ENCODE data around the gene WDR18. TPM values are rescaled to one million over a fixed set of nuclear protein-coding genes. Genes with fewer than 3 reads are reported as not detected.

Gene WDR18
- total and polyA plus RNA-seq, 2 of the 4 experiments (the other 2 are of a cell fraction), result 37.1 to 56.9 TPM

- Histone ChIP-seq H3K36me3 (ENCODE audit: control insufficient read depth, insufficient read depth, low read length) (peaks cover 38% of the 10 kb centered on the region), H4K20me1 (ENCODE audit: insufficient read depth, low read length) (peaks cover 76% of the 10 kb centered on the region), H3K27me3 (ENCODE audit: control insufficient read depth, insufficient read depth, low read length) (no peaks in the 10 kb centered on the region), H3K23ac (ENCODE audit: low read depth, low read length) (no peak overlapping the region), H4K8ac (ENCODE audit: low read depth in 2 of 2, low read length in 2 of 2) (no peak overlapping the region), H3K14ac (replicated peaks; ENCODE audit: low read depth, low read length) (no peak overlapping the region), H2AK5ac (ENCODE audit: low read depth, low read length) (no peak overlapping the region), H4K91ac (ENCODE audit: insufficient read depth, low read depth, low read length) (no peak overlapping the region), H3K18ac (ENCODE audit: low read depth, low read length) (no peak overlapping the region), H3K9me3 (ENCODE audit: control insufficient read depth, insufficient read depth, low read length) (no peaks in the 10 kb centered on the region), H3K4me2 (ENCODE audit: low read depth, low read length) (no peak overlapping the region), H3K27ac (ENCODE audit: insufficient read depth, low read length) (no peak overlapping the region), H2AFZ (replicated peaks; ENCODE audit: low read length, poor library complexity) (no peak overlapping the region), H4K5ac (ENCODE audit: low read depth, low read length) (no peak overlapping the region), H3K79me1 (ENCODE audit: low read depth in 1 of 2, low read length in 2 of 2) (peaks cover 0 to 57% of the 10 kb centered on the region in 2 experiments; a peak in 2 of 4 replicates), H3K4me3 (ENCODE audit: insufficient read depth, low read depth, low read length) (no peak overlapping the region), H2BK20ac (ENCODE audit: low read depth, low read length) (no peak overlapping the region), H3K9ac (ENCODE audit: low read depth, low read length) (no peak overlapping the region), H3K9me1 (ENCODE audit: insufficient read depth, low read length) (peaks cover 9% of the 10 kb centered on the region; the same call in 1 of the 2 replicates), H2BK15ac (ENCODE audit: low read depth, low read length) (no peak overlapping the region), H2BK120ac (ENCODE audit: low read depth, low read length) (no peak overlapping the region), H3K4me1 (ENCODE audit: control insufficient read depth, insufficient read depth, low read length) (peaks cover 40% of the 10 kb centered on the region), H3K4ac (ENCODE audit: low read depth, low read length) (no peak overlapping the region), H3K56ac (ENCODE audit: extremely low read depth, insufficient read depth, low read length) (no peak overlapping the region), H2AK9ac (replicated peaks; ENCODE audit: low read depth, low read length, poor library complexity) (no peak overlapping the region), H2BK5ac (ENCODE audit: low read depth, low read length, poor library complexity, severe bottlenecking) (no peak overlapping the region)
- no peak for ATAC-seq (ENCODE audit: low read depth)
- no TSS peak for BruUV-seq (replicated peaks)
- TF ChIP-seq RAD21 (IDR thresholded peaks at IDR 0.05; ENCODE audit: low read length) (no peak), SMC3 (IDR thresholded peaks at IDR 0.05; ENCODE audit: low read depth, low read length) (no peak), POLR2A (IDR thresholded peaks at IDR 0.05; ENCODE audit: low read depth, low read length) (no peak), USF2 (IDR thresholded peaks at IDR 0.05; ENCODE audit: low read depth, low read length) (no peak), NFE2L2 (IDR thresholded peaks at IDR 0.05; ENCODE audit: low read depth, low read length) (no peak)
- POLR2A ChIA-PET (ENCODE audit: unreplicated experiment), result no interaction called here
- intact Hi-C loops (cut with micrococcal nuclease) (no loop called here), in situ Hi-C loops (cut with MboI; ENCODE audit: low sequenced_read_pairs) (no loop called here), dilution Hi-C loops (cut with HindIII; ENCODE audit: low sequenced_read_pairs, unreplicated experiment) (no loop called here)
- 83% methylated on average over 3 of the region's 10 CpGs; no CpG with 5 or more reads in 1 of the 2 experiments for WGBS, 2 experiments (ENCODE audit: extremely low coverage in 2 of 2, insufficient read length in 1 of 2)
- CTCF ChIA-PET, result no interaction called here
- DNase-seq, result no peak
Measured at GRCh38 chr19:1013218-1013617, 29.1 kb downstream of the WDR18 start.
